ENCODE results near the gene MEI1. TPM values are rescaled to one million over a fixed set of nuclear protein-coding genes. Genes with fewer than 3 reads are reported as not detected.
"Not testable (repeated sequence)": the region's sequence is repeated elsewhere in the genome, so short reads cannot be mapped to it uniquely, and the experiment has no call there.

The MEI1 gene
- total RNA-seq, 6 donors from 2014 or later: 0.89 to 20.7 (median 5.7) TPM

DNA sequence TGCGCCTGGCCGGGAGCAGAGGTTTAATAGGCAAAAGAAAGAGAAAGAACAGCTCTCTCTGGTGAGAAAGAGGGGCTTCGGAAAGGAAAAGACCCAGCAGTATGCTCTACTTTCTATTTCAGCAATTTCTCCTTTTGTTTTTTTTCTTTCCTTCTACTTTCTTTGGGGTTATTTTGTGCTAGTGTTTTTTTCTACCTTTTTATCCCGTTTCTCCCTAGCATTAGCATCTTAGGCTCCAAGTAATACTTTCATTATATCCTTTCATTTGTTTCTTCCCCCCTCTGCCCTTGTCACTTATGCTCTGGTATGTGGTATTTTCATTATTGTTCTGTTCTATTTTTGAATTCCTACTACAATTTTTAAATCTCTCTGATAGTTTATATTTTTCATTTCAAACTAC lies 15.1 kb upstream of the MEI1 start:
- H3K36me3 ChIP-seq: peaks cover 0 to 20% (median 14%) of the 10 kb centered on the region in 4 donors
- no peak overlapping the region for H3K27ac ChIP-seq
- no peak for DNase-seq
- ATAC-seq (ENCODE audit: low FRiP score in 2 of 2): no peak
- H3K9me3 ChIP-seq: no peaks in the 10 kb centered on the region
- 90 to 92% methylated on average over 4 of the region's 4 CpGs for WGBS, 2 donors
- H3K4me3 ChIP-seq: no peak overlapping the region
- no peaks in the 10 kb centered on the region for H3K27me3 ChIP-seq
- H3K4me1 ChIP-seq: peaks cover 12 to 36% (median 13%) of the 10 kb centered on the region in 4 donors
- TF ChIP-seq POLR2AphosphoS5 (IDR thresholded peaks at IDR 0.05) (no peak), EP300 (IDR thresholded peaks at IDR 0.05) (no peak), POLR2A (IDR thresholded peaks at IDR 0.05) (no peak)
- TF ChIP-seq, protein P1, sequence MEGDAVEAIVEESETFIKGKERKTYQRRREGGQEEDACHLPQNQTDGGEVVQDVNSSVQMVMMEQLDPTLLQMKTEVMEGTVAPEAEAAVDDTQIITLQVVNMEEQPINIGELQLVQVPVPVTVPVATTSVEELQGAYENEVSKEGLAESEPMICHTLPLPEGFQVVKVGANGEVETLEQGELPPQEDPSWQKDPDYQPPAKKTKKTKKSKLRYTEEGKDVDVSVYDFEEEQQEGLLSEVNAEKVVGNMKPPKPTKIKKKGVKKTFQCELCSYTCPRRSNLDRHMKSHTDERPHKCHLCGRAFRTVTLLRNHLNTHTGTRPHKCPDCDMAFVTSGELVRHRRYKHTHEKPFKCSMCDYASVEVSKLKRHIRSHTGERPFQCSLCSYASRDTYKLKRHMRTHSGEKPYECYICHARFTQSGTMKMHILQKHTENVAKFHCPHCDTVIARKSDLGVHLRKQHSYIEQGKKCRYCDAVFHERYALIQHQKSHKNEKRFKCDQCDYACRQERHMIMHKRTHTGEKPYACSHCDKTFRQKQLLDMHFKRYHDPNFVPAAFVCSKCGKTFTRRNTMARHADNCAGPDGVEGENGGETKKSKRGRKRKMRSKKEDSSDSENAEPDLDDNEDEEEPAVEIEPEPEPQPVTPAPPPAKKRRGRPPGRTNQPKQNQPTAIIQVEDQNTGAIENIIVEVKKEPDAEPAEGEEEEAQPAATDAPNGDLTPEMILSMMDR (IDR thresholded peaks at IDR 0.05): no peak

DNA sequence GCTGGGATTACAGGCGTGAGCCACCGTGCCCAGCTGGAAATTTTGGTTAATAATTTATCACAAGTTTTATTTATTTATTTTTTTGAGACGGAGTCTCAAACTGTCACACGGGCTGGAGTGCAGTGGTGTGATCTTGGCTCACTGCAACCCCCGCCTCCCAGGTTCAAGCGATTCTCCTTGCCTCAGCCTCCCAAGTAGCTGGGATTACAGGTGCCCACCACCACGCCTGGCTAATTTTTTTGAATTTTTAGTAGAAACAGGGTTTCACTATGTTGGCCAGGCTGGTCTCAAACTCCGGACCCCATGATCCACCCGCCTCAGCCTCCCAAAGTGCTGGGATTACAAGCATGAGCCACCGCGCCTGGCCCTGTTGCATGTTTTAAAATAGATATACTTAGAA lies 12.4 kb upstream of the MEI1 start:
- peaks cover 16 to 35% (median 19%) of the 10 kb centered on the region in 4 donors for H3K4me1 ChIP-seq
- not testable (repeated sequence) for H3K27me3 ChIP-seq; ATAC-seq (ENCODE audit: low FRiP score in 2 of 2); H3K4me3 ChIP-seq; H3K36me3 ChIP-seq; H3K27ac ChIP-seq; DNase-seq; H3K9me3 ChIP-seq
- WGBS, 2 donors: 89 to 94% methylated on average over 11 of the region's 11 CpGs

DNA sequence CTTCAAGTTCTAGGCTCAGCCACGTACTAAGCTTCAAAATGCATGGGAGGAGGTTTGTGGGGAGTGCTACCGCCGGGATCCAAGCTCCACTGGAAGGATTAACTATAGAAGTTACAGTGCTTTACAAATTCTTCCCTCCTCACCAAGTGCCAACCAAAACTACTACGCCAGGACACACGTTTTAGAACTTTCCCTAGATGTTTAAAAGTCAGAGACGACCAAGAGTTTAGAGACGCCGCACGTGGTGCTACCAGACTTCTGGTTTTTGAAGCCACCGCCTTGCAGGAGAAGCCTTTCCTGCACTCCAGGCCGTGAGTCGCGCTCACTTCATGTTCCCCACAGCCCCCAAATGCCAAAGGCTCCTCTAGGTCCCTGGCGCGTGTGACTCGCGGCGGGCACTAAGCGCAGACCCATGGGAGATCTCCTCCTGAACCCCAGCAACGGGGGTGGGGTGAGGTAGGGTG lies 11.4 kb upstream of the MEI1 start:
- DNase-seq (peak; percentile 33 to 54), ATAC-seq (ENCODE audit: low FRiP score in 2 of 2) (peak; percentile 47 to 58)
- WGBS, 2 donors: 1 to 3% methylated on average over 19 to 20 of the region's 20 CpGs
- Histone ChIP-seq H3K4me1 (peaks cover 16 to 32% (median 19%) of the 10 kb centered on the region in 4 donors), H3K36me3 (no peaks in the 10 kb centered on the region), H3K9me3 (no peaks in the 10 kb centered on the region), H3K27me3 (no peaks in the 10 kb centered on the region), H3K4me3 (peak overlapping the region; percentile 71 to 90 (median 86)), H3K27ac (peak overlapping the region; percentile 92 to 98 (median 98))
- TF ChIP-seq, protein P1 (IDR thresholded peaks at IDR 0.05): no peak
- TF ChIP-seq EP300 (IDR thresholded peaks at IDR 0.05) (no peak), POLR2AphosphoS5 (IDR thresholded peaks at IDR 0.05) (peak in 1 of 2 donors; percentile 2), POLR2A (IDR thresholded peaks at IDR 0.05) (no peak)

DNA sequence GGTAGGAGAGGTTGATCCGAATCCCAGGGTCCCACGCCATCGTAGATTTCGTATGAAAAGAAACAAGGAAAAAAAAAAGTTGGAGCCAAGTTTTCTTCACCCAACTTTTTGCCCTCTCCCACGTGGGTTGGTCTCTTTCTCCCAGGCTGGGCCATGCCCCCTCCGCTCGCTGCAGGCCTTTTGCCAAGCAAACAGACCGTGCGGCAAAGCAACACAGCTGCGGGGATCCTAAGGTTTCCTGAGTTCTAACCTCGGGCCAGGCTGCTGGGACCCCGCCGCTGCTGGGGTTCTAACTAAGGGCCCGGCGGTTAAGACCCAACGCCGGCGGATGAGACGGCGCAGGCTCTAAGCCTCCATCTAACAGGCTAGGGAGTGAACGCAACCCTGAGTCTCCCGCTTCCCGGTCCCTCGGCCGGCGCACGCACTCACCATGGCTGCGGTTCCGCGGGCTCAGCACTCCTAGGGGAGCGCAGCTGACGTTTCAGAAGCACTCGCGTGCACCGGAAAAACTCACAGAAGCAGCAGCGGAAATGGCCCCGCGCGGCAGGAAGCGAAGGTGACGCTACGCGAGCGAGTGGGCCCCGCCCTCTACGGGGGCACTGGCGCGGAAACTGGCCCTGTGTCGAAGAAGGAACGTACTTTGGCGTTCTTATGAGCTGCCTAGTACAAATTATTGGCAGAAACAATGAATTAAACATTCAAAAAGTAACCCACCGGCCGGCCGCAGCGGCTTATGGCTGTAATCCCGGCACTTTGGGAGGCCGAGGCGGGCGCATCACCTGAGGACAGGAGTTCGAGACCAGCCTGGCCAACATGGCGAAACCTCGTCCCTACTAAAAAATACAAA lies 10.7 kb upstream of the MEI1 start, which contains the start of gene SNU13:
Gene SNU13 (minus strand): TSS at position 503 of the 847 bp plus-strand sequence. CDS start 71 bp downstream, at position 432.
- peak; percentile 97 to 99 for ATAC-seq (ENCODE audit: low FRiP score in 2 of 2)
- TF ChIP-seq, protein P1 (IDR thresholded peaks at IDR 0.05): peak in 4 of 6 experiments; percentile 24 to 48 (median 40)
- peak in 2 of 4 donors; percentile 86 to 92 for TF ChIP-seq EP300 (IDR thresholded peaks at IDR 0.05)
- peak in 3 of 4 donors; percentile 73 to 91 (median 81) for TF ChIP-seq POLR2A (IDR thresholded peaks at IDR 0.05)
- peak; percentile 95 to 96 for TF ChIP-seq POLR2AphosphoS5 (IDR thresholded peaks at IDR 0.05)
- Histone ChIP-seq H3K4me3 (peak within 1 kb of the TSS; percentile 71 to 90 (median 86)), H3K36me3 (peaks cover 0 to 4% (median 2%) of the 10 kb centered on the region in 4 donors), H3K27me3 (no peaks in the 10 kb centered on the region), H3K9me3 (no peaks in the 10 kb centered on the region), H3K27ac (peak within 1 kb of the TSS; percentile 92 to 98 (median 98)), H3K4me1 (peaks cover 16 to 31% (median 19%) of the 10 kb centered on the region in 4 donors)
- peak; percentile 96 for DNase-seq
- 1% methylated on average over 37 to 48 of the region's 62 CpGs for WGBS, 2 donors

DNA sequence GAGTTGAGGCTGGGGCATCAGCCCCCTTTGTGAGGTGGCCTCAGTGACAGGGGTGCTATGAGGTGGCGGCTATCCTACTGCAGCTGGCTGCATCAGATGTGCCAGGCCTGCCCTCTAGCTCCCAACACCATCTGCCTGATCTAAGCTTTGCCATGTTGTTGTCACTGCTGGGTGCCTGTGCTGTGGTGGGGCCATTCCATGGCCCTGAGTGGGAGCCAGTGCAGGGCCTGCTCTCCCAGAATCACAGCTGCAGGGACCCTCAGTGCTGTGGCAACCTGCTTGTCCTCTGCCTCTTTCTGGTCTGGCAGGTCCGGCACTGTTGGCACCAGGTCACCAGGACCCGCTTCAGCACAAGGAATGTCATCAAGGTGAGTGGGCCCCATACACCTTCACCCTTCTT lies 8.8 kb upstream of the MEI1 start:
- H3K27me3 ChIP-seq: no peaks in the 10 kb centered on the region
- DNase-seq: peak in 1 of 2 donors; percentile 32
- TF ChIP-seq POLR2A (IDR thresholded peaks at IDR 0.05) (no peak), POLR2AphosphoS5 (IDR thresholded peaks at IDR 0.05) (no peak), EP300 (IDR thresholded peaks at IDR 0.05) (no peak)
- TF ChIP-seq, protein P1 (IDR thresholded peaks at IDR 0.05): no peak
- no peak for ATAC-seq (ENCODE audit: low FRiP score in 2 of 2)
- no peaks in the 10 kb centered on the region for H3K9me3 ChIP-seq
- no peak overlapping the region for H3K4me3 ChIP-seq
- peak overlapping the region in 2 of 4 donors; percentile 57 to 97 for H3K27ac ChIP-seq
- H3K4me1 ChIP-seq: peaks cover 16 to 31% (median 19%) of the 10 kb centered on the region in 4 donors
- peaks cover 0 to 10% (median 7%) of the 10 kb centered on the region in 4 donors for H3K36me3 ChIP-seq
- WGBS, 2 donors: 92 to 100% methylated on average over 2 to 3 of the region's 3 CpGs

All from upper lobe of left lung (tissue), 6 donors.